Measurements from ENCODE around the gene USP34.

GRCh38 chr2:61450144-61450543, 20.7 kb downstream of the USP34 start:
- no peak for TF ChIP-seq CTCF (IDR thresholded peaks at IDR 0.05; ENCODE audit: control extremely low read depth in 1 of 3, insufficient read depth in 1 of 3, low read depth in 1 of 3, low read length in 3 of 3)
- no peak for TF ChIP-seq POLR2AphosphoS5 (IDR thresholded peaks at IDR 0.05; ENCODE audit: low read depth, low read length)
- TF ChIP-seq CHD2 (IDR thresholded peaks at IDR 0.05; ENCODE audit: low read length) = no peak
- no peak for TF ChIP-seq BRCA1 (IDR thresholded peaks at IDR 0.05; ENCODE audit: low read depth, low read length)
- TF ChIP-seq POLR2A (IDR thresholded peaks at IDR 0.05; ENCODE audit: control extremely low read depth in 1 of 2, low read depth in 2 of 2, low read length in 2 of 2) = no peak
- no peak for TF ChIP-seq SP2 (IDR thresholded peaks at IDR 0.05; ENCODE audit: low read length)
- no peak for TF ChIP-seq CHD7 (IDR thresholded peaks at IDR 0.05; ENCODE audit: insufficient replicate concordance, low read length)
- TF ChIP-seq EP300 (IDR thresholded peaks at IDR 0.05; ENCODE audit: borderline replicate concordance in 1 of 2, low read depth in 2 of 2, low read length in 2 of 2) = no peak

Measured in H1 (cell line).